Measurements from ENCODE around the gene PDE6C. TPM values are rescaled to one million over a fixed set of nuclear protein-coding genes. Genes with fewer than 3 reads are reported as not detected.

Gene PDE6C
- total and polyA plus RNA-seq, 12 donors, result not detected

DNA sequence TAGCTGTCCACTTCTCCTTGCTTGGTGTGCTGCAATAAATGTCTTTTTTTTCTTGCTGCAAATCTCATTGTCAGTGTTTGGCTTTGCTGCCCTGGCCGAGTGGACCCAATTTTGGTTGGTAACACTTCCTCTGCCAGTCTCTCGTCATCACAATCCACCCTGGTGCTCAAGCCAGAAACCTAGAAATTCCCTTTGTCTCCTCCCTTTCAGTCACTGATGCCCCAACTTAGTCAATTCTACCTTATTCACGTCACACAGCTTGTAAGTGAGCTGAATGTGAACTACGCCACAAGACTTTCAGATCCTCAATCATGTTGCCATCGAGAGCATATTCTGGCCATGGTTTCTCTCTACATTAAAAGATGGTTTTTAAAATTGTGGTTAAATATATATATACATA lies 103.0 kb downstream of the PDE6C start:
- Histone ChIP-seq H3K4me3 (no peak overlapping the region), H3K27ac (no peak overlapping the region), H3K4me1 (no peaks in the 10 kb centered on the region), H3K9me3 (no peaks in the 10 kb centered on the region), H3K36me3 (no peaks in the 10 kb centered on the region), H3K27me3 (peaks cover 0 to 13% (median 6%) of the 10 kb centered on the region in 7 donors)
- ATAC-seq, result no peak
- WGBS, 2 donors, result 81 to 88% methylated on average over 5 of the region's 5 CpGs
- intact Hi-C loops (cut with DNase I), result no loop called here
- DNase-seq, result no peak
- TF ChIP-seq CTCF (IDR thresholded peaks at IDR 0.05), result no peak

Other genes starting within 250 kb of the PDE6C start
- 10 to 100 TPM; 21.7 to 54.6 (median 41.6) TPM for gene MYOF, start 130.2 kb upstream of the PDE6C start, total RNA-seq
- 10 to 100 TPM; 14.5 to 32.4 TPM for gene MYOF, start 130.2 kb upstream of the PDE6C start, polyA plus RNA-seq
- gene CEP55, start 115.9 kb upstream of the PDE6C start, total RNA-seq, result 1 to 10 TPM in 2 of 10 donors, under 1 TPM in 5, not detected in 3; 0.13 to 4.4 (median 0.51) TPM
- gene CEP55, start 115.9 kb upstream of the PDE6C start, polyA plus RNA-seq, result under 1 TPM; 0.20 to 0.22 TPM
- under 1 TPM in 4 of 10 donors, not detected in 6; 0.11 to 0.37 (median 0.22) TPM for gene FFAR4, start 45.9 kb upstream of the PDE6C start, total RNA-seq
- under 1 TPM; 0.07 to 0.12 TPM for gene FFAR4, start 45.9 kb upstream of the PDE6C start, polyA plus RNA-seq
- 10 to 100 TPM in 1 of 10 donors, 1 to 10 TPM in 5, under 1 TPM in 2, not detected in 2; 0.37 to 26.1 (median 3.6) TPM for gene RBP4, start 11.3 kb upstream of the PDE6C start, total RNA-seq
- 10 to 100 TPM in 1 of 2 donors, 1 to 10 TPM in 1; 8.6 to 30.0 TPM for gene RBP4, start 11.3 kb upstream of the PDE6C start, polyA plus RNA-seq
- gene FRA10AC1, start 90.1 kb downstream of the PDE6C start, total RNA-seq, result 10 to 100 TPM in 7 of 10 donors, 1 to 10 TPM in 3; 7.7 to 24.5 (median 15.5) TPM
- 10 to 100 TPM in 1 of 2 donors, 1 to 10 TPM in 1; 8.2 to 23.7 TPM for gene FRA10AC1, start 90.1 kb downstream of the PDE6C start, polyA plus RNA-seq
- under 1 TPM in 5 of 10 donors, not detected in 5; 0.38 to 0.68 (median 0.45) TPM for gene LGI1, start 145.4 kb downstream of the PDE6C start, total RNA-seq
- gene LGI1, start 145.4 kb downstream of the PDE6C start, polyA plus RNA-seq, result under 1 TPM in 1 of 2 donors, not detected in 1; 0.03 TPM

Data from heart right ventricle (tissue), 16 donors.